DOHH2 (cell line): ENCODE measurements around the gene PTEN.
"Not testable (repeated sequence)": the region's sequence is repeated elsewhere in the genome, so short reads cannot be mapped to it uniquely, and the experiment has no call there.

Experiments
- H3F3A ChIP-seq: fragments of 200-600 bp; sonication (generic), shearing (Covaris generic); 2 replicates; pipeline ENCODE4 v1.6.0; 2016; ENCODE audit warnings: antibody characterized with exemption, mild to moderate bottlenecking; ENCODE audit not compliant: control insufficient read depth, insufficient read depth
- H3K27ac ChIP-seq: fragments of 200-600 bp; sonication (generic); 2 replicates; pipeline ENCODE4 v1.5.1; 2014; ENCODE audit warnings: low read depth, mild to moderate bottlenecking, low read length, moderate library complexity
- H3K27me3 ChIP-seq: fragments of 200-600 bp; sonication (generic); 2 replicates; pipeline ENCODE4 v1.6.1; 2014; ENCODE audit warnings: mild to moderate bottlenecking, low read length, mixed read lengths; ENCODE audit not compliant: control insufficient read depth
- H3K36me3 ChIP-seq: fragments of 200-600 bp; sonication (generic); 2 replicates; pipeline ENCODE4 v1.6.1; 2014; ENCODE audit warnings: mild to moderate bottlenecking, low read length, moderate library complexity, mixed read lengths; ENCODE audit not compliant: control insufficient read depth
- H3K4me1 ChIP-seq: fragments of 200-600 bp; sonication (generic); 2 replicates; pipeline ENCODE4 v1.6.1; 2014; ENCODE audit warnings: mild to moderate bottlenecking, low read length, mixed read lengths; ENCODE audit not compliant: control insufficient read depth
- H3K4me2 ChIP-seq: fragments of 200-600 bp; sonication (generic); 2 replicates; pipeline ENCODE4 v1.6.0; 2014; ENCODE audit warnings: mild to moderate bottlenecking, low read length, moderate library complexity
- H3K4me3 ChIP-seq: fragments of 200-600 bp; sonication (generic); 2 replicates; pipeline ENCODE4 v1.5.1; 2014; ENCODE audit warnings: mild to moderate bottlenecking, low read length, mixed read lengths
- H3K79me2 ChIP-seq: fragments of 200-600 bp; sonication (generic); 2 replicates; pipeline ENCODE4 v1.6.1; 2014; ENCODE audit warnings: mild to moderate bottlenecking, low read length, mixed read lengths; ENCODE audit not compliant: control insufficient read depth
- H3K9me2 ChIP-seq: fragments of 200-600 bp; sonication (generic); replicated peaks from 2 replicates; pipeline ENCODE4 v1.6.1; 2014; ENCODE audit warnings: mild to moderate bottlenecking, low read length, mixed read lengths; ENCODE audit not compliant: control insufficient read depth
- H3K9me3 ChIP-seq: fragments of 200-600 bp; sonication (generic); 2 replicates; pipeline ENCODE4 v1.6.1; 2014; ENCODE audit warnings: antibody characterized with exemption, low read length, mixed read lengths; ENCODE audit not compliant: control insufficient read depth, insufficient read depth
- H4K20me1 ChIP-seq: fragments of 200-600 bp; sonication (generic); 2 replicates; pipeline ENCODE4 v1.6.0; 2014; ENCODE audit warnings: low read depth, mild to moderate bottlenecking, antibody characterized with exemption, low read length, moderate library complexity; ENCODE audit not compliant: control insufficient read depth, insufficient read depth
- EZH2phosphoT487 ChIP-seq: fragments of 200-600 bp; sonication (generic); IDR thresholded peaks from 2 replicates; pipeline ENCODE4 v1.6.1; 2017; ENCODE audit warnings: borderline replicate concordance, mild to moderate bottlenecking, antibody characterized with exemption, low read length, moderate library complexity, mixed read lengths
- TF ChIP-seq, protein P1 (sequence below): fragments of 200-600 bp; sonication (generic); IDR thresholded peaks from one replicate; pipeline ENCODE4 v1.5.1; 2014; ENCODE audit warnings: antibody characterized with exemption, mild to moderate bottlenecking, low read depth, low read length; ENCODE audit not compliant: poor library complexity, severe bottlenecking

Gene PTEN

DNA sequence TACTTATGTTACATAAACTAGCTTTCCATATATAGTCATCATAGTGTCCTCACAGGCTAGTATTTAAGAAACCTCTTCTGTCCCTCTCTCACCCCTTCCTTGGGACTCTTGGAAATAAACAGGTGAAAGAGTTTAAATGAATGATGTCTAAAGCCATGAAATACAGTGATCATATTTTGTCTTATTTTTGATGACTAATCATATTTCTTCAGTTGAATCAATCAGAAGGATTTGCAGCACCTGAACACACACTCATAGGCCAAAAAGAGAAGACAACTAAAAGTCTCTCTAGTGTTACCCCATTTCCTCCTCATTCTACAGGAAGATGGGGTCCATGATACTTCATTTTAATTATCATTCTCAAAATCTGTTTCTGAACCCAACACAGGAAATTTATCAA is 36.8 kb upstream of the PTEN start:
- H3K27me3 ChIP-seq = no peaks in the 10 kb centered on the region
- H4K20me1 ChIP-seq = no peaks in the 10 kb centered on the region
- no peaks in the 10 kb centered on the region for H3K4me1 ChIP-seq
- no peaks in the 10 kb centered on the region for H3K9me3 ChIP-seq
- no peaks in the 10 kb centered on the region for H3K79me2 ChIP-seq
- H3K36me3 ChIP-seq = no peaks in the 10 kb centered on the region
- H3K9me2 ChIP-seq = no peaks in the 10 kb centered on the region
- H3K27ac ChIP-seq = no peak overlapping the region
- no peak overlapping the region for H3K4me2 ChIP-seq
- H3K4me3 ChIP-seq = no peak overlapping the region
- H3F3A ChIP-seq = no peaks in the 10 kb centered on the region
- TF ChIP-seq, protein P1, sequence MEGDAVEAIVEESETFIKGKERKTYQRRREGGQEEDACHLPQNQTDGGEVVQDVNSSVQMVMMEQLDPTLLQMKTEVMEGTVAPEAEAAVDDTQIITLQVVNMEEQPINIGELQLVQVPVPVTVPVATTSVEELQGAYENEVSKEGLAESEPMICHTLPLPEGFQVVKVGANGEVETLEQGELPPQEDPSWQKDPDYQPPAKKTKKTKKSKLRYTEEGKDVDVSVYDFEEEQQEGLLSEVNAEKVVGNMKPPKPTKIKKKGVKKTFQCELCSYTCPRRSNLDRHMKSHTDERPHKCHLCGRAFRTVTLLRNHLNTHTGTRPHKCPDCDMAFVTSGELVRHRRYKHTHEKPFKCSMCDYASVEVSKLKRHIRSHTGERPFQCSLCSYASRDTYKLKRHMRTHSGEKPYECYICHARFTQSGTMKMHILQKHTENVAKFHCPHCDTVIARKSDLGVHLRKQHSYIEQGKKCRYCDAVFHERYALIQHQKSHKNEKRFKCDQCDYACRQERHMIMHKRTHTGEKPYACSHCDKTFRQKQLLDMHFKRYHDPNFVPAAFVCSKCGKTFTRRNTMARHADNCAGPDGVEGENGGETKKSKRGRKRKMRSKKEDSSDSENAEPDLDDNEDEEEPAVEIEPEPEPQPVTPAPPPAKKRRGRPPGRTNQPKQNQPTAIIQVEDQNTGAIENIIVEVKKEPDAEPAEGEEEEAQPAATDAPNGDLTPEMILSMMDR = no peak
- TF ChIP-seq EZH2phosphoT487 = no peak

DNA sequence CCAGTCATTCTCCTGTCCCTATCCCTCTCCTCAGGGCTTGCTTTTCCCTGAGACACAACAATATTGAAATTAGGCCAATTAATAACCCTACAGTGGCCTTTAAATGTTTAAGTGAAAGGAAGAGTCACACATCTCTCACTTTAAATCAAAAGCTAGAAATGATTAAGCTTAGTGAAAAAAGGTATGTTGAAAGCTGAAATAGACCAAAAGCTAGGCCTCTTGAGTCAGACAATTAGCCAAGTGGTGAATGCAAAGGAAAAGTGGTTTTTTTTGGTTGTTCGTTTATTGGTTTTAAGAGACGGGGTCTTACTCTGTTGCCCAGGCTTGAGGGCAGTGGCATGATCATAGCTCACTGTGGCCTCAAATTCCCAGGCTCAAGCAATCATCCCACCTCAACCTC is 35.7 kb upstream of the PTEN start:
- Histone ChIP-seq H4K20me1 (no peaks in the 10 kb centered on the region), H3K4me2 (no peak overlapping the region), H3K9me2 (no peaks in the 10 kb centered on the region), H3K27ac (no peak overlapping the region), H3K36me3 (no peaks in the 10 kb centered on the region), H3K27me3 (no peaks in the 10 kb centered on the region), H3K9me3 (no peaks in the 10 kb centered on the region), H3K4me3 (no peak overlapping the region), H3F3A (no peaks in the 10 kb centered on the region), H3K4me1 (no peaks in the 10 kb centered on the region), H3K79me2 (no peaks in the 10 kb centered on the region)
- TF ChIP-seq, protein P1 = no peak
- TF ChIP-seq EZH2phosphoT487 = no peak

- not testable (repeated sequence) for H3K4me2 ChIP-seq, H3K36me3 ChIP-seq, H4K20me1 ChIP-seq, H3K79me2 ChIP-seq, H3K27me3 ChIP-seq, H3K9me3 ChIP-seq, H3F3A ChIP-seq, H3K4me1 ChIP-seq, H3K9me2 ChIP-seq, H3K27ac ChIP-seq, H3K4me3 ChIP-seq
Observed at GRCh38 chr10:87829051-87829450, 34.4 kb upstream of the PTEN start.

- TF ChIP-seq, protein P1 = no peak
- TF ChIP-seq EZH2phosphoT487 = no peak
- no peaks in the 10 kb centered on the region for H4K20me1 ChIP-seq
- no peaks in the 10 kb centered on the region for H3K4me1 ChIP-seq
- H3K27me3 ChIP-seq = no peaks in the 10 kb centered on the region
- no peak overlapping the region for H3K4me2 ChIP-seq
- H3K9me2 ChIP-seq = no peaks in the 10 kb centered on the region
- no peak overlapping the region for H3K4me3 ChIP-seq
- H3K36me3 ChIP-seq = no peaks in the 10 kb centered on the region
- H3K79me2 ChIP-seq = no peaks in the 10 kb centered on the region
- no peak overlapping the region for H3K27ac ChIP-seq
- no peaks in the 10 kb centered on the region for H3F3A ChIP-seq
- H3K9me3 ChIP-seq = no peaks in the 10 kb centered on the region
Observed at GRCh38 chr10:87829986-87830729, 33.3 kb upstream of the PTEN start.
